GM18502 (cell line): ENCODE measurements around the gene KLK5.

Experiments used
- ATAC-seq: cut with Tn5 transposase; IDR thresholded peaks from one replicate; pipeline ENCODE4 v1.9.1; 2021; ENCODE audit warnings: mild to moderate bottlenecking; ENCODE audit not compliant: unreplicated experiment, poor library complexity

KLK5 gene

GRCh38 chr19:50925734-50926133 lies 27.1 kb downstream of the KLK5 start:
- no peak for ATAC-seq

- ATAC-seq = no peak
Measured at GRCh38 chr19:50924586-50924985, 28.3 kb downstream of the KLK5 start.

- ATAC-seq = no peak
Measured at GRCh38 chr19:50922317-50922853, 30.5 kb downstream of the KLK5 start.

GRCh38 chr19:50921426-50922316 lies 31.2 kb downstream of the KLK5 start:
- no peak for ATAC-seq

GRCh38 chr19:50916069-50916468 lies 36.8 kb downstream of the KLK5 start:
- no peak for ATAC-seq

- no peak for ATAC-seq
Measured at GRCh38 chr19:50912727-50913716, 39.8 kb downstream of the KLK5 start.

GRCh38 chr19:50912102-50912599 lies 40.7 kb downstream of the KLK5 start:
- ATAC-seq = no peak

- no peak for ATAC-seq
Measured at GRCh38 chr19:50911206-50912101, 41.4 kb downstream of the KLK5 start, which contains the start of gene KLK4. KLK4 (minus strand) TSS chr19:50911395; CDS start chr19:50910738, 657 bp downstream.

GRCh38 chr19:50910722-50911121 lies 42.1 kb downstream of the KLK5 start:
- no peak for ATAC-seq

GRCh38 chr19:50909240-50910070 lies 43.4 kb downstream of the KLK5 start:
- no peak for ATAC-seq

GRCh38 chr19:50908336-50908735 lies 44.5 kb downstream of the KLK5 start:
- ATAC-seq = no peak

- ATAC-seq = no peak
Measured at GRCh38 chr19:50906217-50906616, 46.6 kb downstream of the KLK5 start.

GRCh38 chr19:50902640-50903039 lies 50.2 kb downstream of the KLK5 start:
- no peak for ATAC-seq

GRCh38 chr19:50899569-50899968 lies 53.3 kb downstream of the KLK5 start:
- no peak for ATAC-seq

GRCh38 chr19:50898018-50898417 lies 54.8 kb downstream of the KLK5 start:
- no peak for ATAC-seq

GRCh38 chr19:50897612-50898011 lies 55.2 kb downstream of the KLK5 start:
- ATAC-seq = no peak

GRCh38 chr19:50897191-50897607 lies 55.6 kb downstream of the KLK5 start:
- ATAC-seq = peak; percentile 26

GRCh38 chr19:50896591-50897190 lies 56.1 kb downstream of the KLK5 start:
- peak; percentile 84 for ATAC-seq
